ENCODE data around the gene RNF151. TPM values are rescaled to one million over a fixed set of nuclear protein-coding genes. Genes with fewer than 3 reads are reported as not detected.

RNF151 gene
- total and polyA plus RNA-seq, 2 of the 13 experiments (the other 11 are each of a cell fraction or from before 2014, with no cell fraction given), result not detected

DNA sequence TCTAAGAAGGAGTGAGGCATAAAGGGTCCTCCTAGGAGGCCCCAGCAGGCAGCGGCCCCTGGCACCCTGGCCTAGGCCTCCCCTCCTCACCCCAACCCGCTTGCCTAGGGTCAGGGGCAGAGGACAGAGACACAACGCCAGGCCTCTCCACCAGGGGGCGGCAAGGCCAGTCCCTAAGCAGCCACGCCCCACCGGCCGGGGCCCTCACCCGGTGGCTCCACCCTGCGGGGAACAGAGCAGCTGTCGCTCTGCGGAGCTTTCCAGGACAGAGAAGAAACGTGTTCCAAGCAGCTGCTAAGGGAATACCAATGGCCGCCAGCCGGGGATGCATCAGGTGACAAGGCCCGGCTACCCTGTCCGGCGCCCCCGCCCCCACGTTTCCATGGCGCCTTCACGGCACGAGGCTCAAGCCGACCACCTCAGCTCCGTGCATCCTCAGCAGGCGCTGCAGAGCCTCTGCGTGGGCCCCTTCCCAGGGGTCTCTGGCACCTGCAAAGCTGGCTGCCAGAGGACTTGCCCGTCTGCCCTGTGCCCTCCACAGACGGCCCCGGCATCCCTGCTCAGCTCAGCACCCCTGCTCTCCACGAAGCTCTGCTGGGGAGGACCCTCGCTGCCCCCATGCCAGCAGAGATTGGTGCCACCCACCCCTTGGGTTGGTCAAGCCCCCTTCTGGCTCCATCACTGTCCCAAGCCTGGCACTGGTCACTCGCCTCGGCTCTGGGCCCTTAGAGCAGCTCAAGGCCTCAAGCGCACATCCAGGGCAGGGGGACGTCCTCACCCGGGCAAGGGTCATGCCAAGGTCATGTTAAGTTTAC, 37.4 kb downstream of the RNF151 start (continued):
- TF ChIP-seq FOXO1 (CRISPR knock-in tag; IDR thresholded peaks at IDR 0.05), result no peak; the same call in 1 of the 2 replicates
- no peak for TF ChIP-seq ZNF552 (CRISPR knock-in tag; IDR thresholded peaks at IDR 0.05; ENCODE audit: borderline replicate concordance)
- no peak for TF ChIP-seq MBD4 (IDR thresholded peaks at IDR 0.05; ENCODE audit: borderline replicate concordance, low read length)
- no peak for TF ChIP-seq MTA3 (CRISPR knock-in tag; IDR thresholded peaks at IDR 0.05)
- TF ChIP-seq POLR2G (IDR thresholded peaks at IDR 0.05; ENCODE audit: low read depth, low read length), result no peak
- TF ChIP-seq NR2F6 (IDR thresholded peaks at IDR 0.05), result peak; percentile 26; the same call in 1 of the 2 replicates
- TF ChIP-seq NR2F6 (CRISPR knock-in tag; IDR thresholded peaks at IDR 0.05), result peak; percentile 67
- TF ChIP-seq EP300 (IDR thresholded peaks at IDR 0.05; ENCODE audit: low read depth in 2 of 2, low read length in 2 of 2), result no peak
- no peak for TF ChIP-seq EP300 (CRISPR knock-in tag; IDR thresholded peaks at IDR 0.05; ENCODE audit: borderline replicate concordance)
- no peak for TF ChIP-seq MAF1 (CRISPR knock-in tag; IDR thresholded peaks at IDR 0.05; ENCODE audit: borderline replicate concordance)
- no peak for TF ChIP-seq ZNF282 (IDR thresholded peaks at IDR 0.05; ENCODE audit: partially characterized antibody)
- TF ChIP-seq ARNT2 (CRISPR knock-in tag; IDR thresholded peaks at IDR 0.05; ENCODE audit: low read depth), result 0 out of 2 replicates have a peak, but pooled peaks have one; percentile 37
- TF ChIP-seq SOX5 (CRISPR knock-in tag; IDR thresholded peaks at IDR 0.05; ENCODE audit: borderline replicate concordance), result peak; percentile 43; the same call in 1 of the 2 replicates
- TF ChIP-seq NFKB2 (CRISPR knock-in tag; IDR thresholded peaks at IDR 0.05; ENCODE audit: borderline replicate concordance), result peak; percentile 55; the same call in 1 of the 2 replicates
- TF ChIP-seq MEIS2 (CRISPR knock-in tag; IDR thresholded peaks at IDR 0.05), result no peak
- TF ChIP-seq, protein P1, sequence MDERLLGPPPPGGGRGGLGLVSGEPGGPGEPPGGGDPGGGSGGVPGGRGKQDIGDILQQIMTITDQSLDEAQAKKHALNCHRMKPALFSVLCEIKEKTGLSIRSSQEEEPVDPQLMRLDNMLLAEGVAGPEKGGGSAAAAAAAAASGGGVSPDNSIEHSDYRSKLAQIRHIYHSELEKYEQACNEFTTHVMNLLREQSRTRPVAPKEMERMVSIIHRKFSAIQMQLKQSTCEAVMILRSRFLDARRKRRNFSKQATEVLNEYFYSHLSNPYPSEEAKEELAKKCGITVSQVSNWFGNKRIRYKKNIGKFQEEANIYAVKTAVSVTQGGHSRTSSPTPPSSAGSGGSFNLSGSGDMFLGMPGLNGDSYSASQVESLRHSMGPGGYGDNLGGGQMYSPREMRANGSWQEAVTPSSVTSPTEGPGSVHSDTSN (CRISPR knock-in tag; IDR thresholded peaks at IDR 0.05), result no peak
- TF ChIP-seq, protein P2, sequence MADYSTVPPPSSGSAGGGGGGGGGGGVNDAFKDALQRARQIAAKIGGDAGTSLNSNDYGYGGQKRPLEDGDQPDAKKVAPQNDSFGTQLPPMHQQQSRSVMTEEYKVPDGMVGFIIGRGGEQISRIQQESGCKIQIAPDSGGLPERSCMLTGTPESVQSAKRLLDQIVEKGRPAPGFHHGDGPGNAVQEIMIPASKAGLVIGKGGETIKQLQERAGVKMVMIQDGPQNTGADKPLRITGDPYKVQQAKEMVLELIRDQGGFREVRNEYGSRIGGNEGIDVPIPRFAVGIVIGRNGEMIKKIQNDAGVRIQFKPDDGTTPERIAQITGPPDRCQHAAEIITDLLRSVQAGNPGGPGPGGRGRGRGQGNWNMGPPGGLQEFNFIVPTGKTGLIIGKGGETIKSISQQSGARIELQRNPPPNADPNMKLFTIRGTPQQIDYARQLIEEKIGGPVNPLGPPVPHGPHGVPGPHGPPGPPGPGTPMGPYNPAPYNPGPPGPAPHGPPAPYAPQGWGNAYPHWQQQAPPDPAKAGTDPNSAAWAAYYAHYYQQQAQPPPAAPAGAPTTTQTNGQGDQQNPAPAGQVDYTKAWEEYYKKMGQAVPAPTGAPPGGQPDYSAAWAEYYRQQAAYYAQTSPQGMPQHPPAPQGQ (CRISPR knock-in tag; IDR thresholded peaks at IDR 0.05; ENCODE audit: borderline replicate concordance), result no peak
- no peak for TF ChIP-seq KIAA2018 (CRISPR knock-in tag; IDR thresholded peaks at IDR 0.05; ENCODE audit: borderline replicate concordance)
- TF ChIP-seq THYN1 (CRISPR knock-in tag; IDR thresholded peaks at IDR 0.05; ENCODE audit: borderline replicate concordance, low read depth), result no peak

All from HepG2 (cell line).